HL-60 (cell line): ENCODE measurements around the gene CFAP43.

Experiments used
- CTCF ChIP-seq: IDR thresholded peaks from one replicate; pipeline ENCODE4 v1.5.1; 2011; ENCODE audit warnings: low read length, control low read depth, inconsistent platforms; ENCODE audit not compliant: insufficient read depth
- GABPA ChIP-seq: IDR thresholded peaks from 2 replicates; pipeline ENCODE4 v1.6.1; 2012; ENCODE audit warnings: low read depth
- POLR2AphosphoS5 ChIP-seq: IDR thresholded peaks from 2 replicates; pipeline ENCODE4 v1.6.1; 2012; ENCODE audit warnings: low read depth
- REST ChIP-seq: IDR thresholded peaks from 2 replicates; pipeline ENCODE4 v1.6.1; 2012; ENCODE audit warnings: low read depth; ENCODE audit not compliant: insufficient replicate concordance
- SPI1 ChIP-seq: IDR thresholded peaks from 2 replicates; pipeline ENCODE4 v1.6.1; 2012; ENCODE audit warnings: low read depth, mild to moderate bottlenecking, borderline replicate concordance

GRCh38 chr10:104088239-104088638 is 143.9 kb downstream of the CFAP43 start:
- TF ChIP-seq POLR2AphosphoS5 (no peak), CTCF (no peak), GABPA (no peak), REST (no peak), SPI1 (no peak)
